Erythroblast (primary cell): ENCODE data around the gene PNPLA7.

ENCODE experiments used
- DNase-seq, 2 experiments: peaks; one replicate each; lab custom pipeline; 2025; lab: John Stamatoyannopoulos, UW
- GATA1 ChIP-seq: IDR thresholded peaks from 2 replicates; pipeline ENCODE4 v1.6.1; 2011; ENCODE audit warnings: low read depth, mild to moderate bottlenecking, control low read depth, low read length, moderate library complexity
- POLR2A ChIP-seq: IDR thresholded peaks from 2 replicates; pipeline ENCODE4 v1.6.1; 2011; ENCODE audit warnings: mild to moderate bottlenecking, low read length

PNPLA7 gene

DNA sequence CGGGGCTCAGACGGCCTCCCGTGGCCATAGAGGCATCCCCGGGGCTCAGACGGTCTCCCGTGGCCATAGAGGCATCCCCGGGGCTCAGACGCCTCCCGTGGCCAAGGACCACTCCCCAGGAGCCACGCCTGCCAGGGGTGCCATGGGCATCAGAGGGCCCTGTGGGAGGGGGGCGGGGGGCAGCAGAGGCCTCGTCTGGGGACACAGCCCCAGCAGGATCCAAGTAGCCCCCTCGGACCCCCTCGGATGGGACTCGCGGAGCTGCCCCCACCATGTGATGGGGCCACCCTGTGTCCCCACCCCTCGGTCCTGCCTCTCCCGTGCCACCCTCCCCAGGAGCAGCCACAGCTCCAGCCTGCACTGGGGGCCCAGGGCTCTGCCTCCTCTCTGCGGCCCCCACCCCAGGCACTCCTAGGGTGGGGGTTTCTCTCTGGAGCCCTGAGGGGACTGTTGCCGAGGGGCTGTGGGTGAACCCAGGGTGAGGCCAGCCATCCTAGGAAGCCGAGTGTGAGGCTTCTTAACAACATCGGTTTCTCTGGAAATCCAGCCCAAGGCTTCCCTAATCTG, 111.5 kb downstream of the PNPLA7 start:
- DNase-seq: no peak
- TF ChIP-seq GATA1 (no peak), POLR2A (no peak)

GRCh38 chr9:137437691-137438590, 112.3 kb downstream of the PNPLA7 start:
- TF ChIP-seq POLR2A (no peak), GATA1 (no peak)
- DNase-seq: no peak

GRCh38 chr9:137436761-137437600, 113.2 kb downstream of the PNPLA7 start:
- no peak for DNase-seq
- TF ChIP-seq POLR2A: no peak
- TF ChIP-seq GATA1: no peak

GRCh38 chr9:137435980-137436760, 114.0 kb downstream of the PNPLA7 start:
- TF ChIP-seq POLR2A (no peak), GATA1 (no peak)
- peak in 1 of 2 experiments; percentile 27 for DNase-seq

DNA sequence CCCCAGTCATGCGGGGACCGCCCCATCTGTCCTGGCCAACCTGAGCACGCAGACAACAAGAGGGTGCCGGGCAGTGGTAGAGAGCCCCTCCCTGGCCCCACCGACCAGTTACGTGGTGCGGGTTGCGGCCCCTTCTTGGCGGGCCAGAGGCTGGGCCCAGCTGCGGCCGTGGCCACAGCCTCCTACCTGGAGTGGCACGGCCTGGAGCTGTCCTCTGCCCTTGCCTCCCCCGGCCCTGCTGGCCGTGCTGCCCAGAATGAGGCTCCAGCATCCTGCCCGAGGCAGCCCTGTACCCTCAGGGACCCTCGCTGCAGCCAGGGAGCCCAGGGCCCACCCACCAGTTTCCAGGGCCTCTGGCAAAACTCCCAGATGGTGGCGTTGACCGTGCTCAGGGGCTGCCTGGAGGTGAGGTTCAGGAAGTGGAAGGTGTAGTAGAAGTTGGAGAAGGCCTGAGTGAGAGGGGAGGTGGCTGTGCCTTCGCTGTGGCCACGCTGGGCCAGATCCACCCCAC, 114.8 kb downstream of the PNPLA7 start:
- DNase-seq: no peak
- TF ChIP-seq GATA1 (no peak), POLR2A (no peak)

DNA sequence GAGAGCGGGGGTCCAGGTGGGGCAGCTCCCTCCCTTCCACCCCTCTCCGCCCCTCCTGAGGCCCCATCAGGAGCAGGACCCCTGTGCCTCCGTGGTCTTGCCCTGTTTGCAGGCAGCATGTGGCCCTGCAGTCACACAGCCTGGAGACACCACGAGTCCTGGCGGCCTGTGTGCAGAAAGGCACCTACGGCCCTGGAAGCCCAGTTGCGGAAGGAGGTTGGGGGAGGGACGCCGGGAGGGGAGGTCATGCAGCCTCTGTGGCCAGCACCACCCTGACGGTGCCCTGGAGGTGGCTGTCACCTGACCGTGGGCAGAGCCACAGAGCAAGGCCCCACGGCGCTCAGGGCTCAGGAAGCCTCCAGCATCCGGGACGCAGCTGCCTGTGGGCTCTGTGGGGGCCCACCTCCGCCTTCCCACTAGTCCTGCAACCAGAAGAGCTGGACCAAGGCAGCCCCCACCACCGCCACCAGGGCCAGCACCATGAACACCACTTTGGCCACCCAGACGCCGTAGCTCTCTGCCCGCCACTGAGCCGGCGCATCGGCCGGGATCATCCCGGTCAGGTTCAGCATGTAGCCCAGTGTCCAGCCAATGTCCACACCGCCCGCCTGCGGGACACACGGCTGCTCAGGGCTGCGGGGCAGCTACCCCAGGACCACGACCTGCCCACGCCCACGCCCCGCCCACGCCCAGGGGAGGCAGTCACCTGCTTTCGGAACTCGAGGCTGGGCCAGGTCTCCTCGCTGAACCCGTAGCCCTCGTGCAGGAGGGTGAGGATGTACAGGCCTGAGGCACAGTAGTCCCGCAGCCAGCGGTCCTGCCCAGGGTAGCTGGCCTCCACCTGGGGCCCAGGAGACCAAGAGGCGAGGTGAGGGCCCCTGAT, 115.5 kb downstream of the PNPLA7 start:
- TF ChIP-seq POLR2A: no peak
- TF ChIP-seq GATA1: no peak
- DNase-seq: no peak

GRCh38 chr9:137433916-137434431, 116.2 kb downstream of the PNPLA7 start:
- DNase-seq: no peak
- TF ChIP-seq POLR2A: no peak
- no peak for TF ChIP-seq GATA1

- no peak for TF ChIP-seq POLR2A
- TF ChIP-seq GATA1: no peak
- no peak for DNase-seq
These were observed 116.8 kb downstream of the PNPLA7 start for GRCh38 chr9:137433349-137433915.

GRCh38 chr9:137432687-137433348, 117.4 kb downstream of the PNPLA7 start:
- no peak for DNase-seq
- TF ChIP-seq POLR2A: no peak
- no peak for TF ChIP-seq GATA1

- TF ChIP-seq GATA1: no peak
- no peak for TF ChIP-seq POLR2A
- DNase-seq: no peak
These were observed 118.7 kb downstream of the PNPLA7 start for GRCh38 chr9:137431416-137431931.
